ENCODE measurements around the gene PLD4.
"Not testable (repeated sequence)": the region's sequence is repeated elsewhere in the genome, so short reads cannot be mapped to it uniquely, and the experiment has no call there.

PLD4 gene

DNA sequence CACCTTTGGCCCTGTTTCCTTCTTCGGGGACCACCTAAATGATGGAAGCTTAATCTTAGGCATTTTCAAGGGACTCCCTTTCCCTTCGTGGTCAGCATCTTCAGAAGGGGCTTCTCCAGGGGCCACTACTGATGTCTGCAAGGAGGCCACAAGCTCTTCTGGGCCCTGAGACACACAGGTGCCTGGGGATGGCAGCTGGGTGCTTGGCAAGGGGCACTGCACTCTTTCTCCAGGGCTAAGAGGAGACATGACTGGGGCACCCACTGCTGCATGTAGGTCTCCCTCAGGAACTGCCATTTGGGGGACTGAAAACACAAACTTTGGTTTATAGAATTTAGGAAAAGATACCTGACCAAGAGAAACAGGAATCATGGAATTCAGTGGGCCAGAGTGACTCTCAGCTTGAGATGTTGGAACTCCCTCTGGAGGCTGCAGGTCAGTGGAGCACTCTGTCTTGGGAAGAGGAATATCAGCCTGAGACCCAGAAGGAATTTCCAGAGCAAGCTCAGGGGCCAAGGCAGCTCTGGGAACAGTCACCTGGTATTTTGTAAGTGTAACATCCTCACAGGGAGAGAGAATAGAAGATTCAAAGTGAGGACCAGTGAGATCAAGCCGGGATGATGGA, 16.0 kb downstream of the PLD4 start:
- DNase-seq (ENCODE audit: low read depth in 2 of 2), result no peak

DNA sequence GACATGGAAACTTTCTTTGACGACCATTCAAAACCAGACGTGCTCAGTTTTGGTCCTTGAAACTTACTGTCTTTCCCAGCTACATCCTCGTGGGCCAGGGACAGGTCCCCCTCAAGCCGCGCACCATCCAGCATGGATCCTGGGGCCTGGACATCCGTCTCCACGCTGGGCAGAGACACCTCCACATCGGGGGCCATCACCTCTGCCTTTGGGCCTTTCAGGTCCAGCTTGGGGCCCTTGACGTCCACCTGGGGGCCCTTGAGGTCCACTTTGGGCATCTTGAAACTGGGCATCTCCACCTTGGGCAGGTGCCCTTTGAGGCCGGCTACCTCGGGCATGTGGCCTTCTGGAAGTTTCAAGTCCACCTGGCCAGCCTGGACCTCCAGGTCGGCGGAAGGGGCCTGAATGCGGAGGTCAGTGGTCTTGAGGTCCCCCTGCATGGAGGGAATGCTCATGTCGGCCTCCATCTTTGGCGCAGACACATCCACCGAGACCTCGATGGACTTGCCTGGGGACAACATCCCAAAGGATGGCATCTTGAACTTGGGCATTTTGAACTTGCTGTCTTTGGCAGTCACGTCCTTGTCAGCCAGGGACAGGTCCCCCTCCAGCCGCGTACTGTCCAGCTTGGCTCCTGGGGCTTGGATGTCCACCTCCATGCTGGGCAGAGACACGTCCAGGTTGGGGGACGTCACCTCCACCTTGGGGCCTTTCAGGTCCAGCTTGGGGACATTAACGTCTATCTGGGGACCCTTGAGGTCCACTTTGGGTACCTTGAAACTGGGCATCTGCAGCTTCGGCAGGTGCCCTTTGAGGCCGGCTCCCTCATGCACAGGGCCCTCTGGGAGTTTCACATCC, 17.1 kb downstream of the PLD4 start:
- DNase-seq (ENCODE audit: low read depth in 2 of 2), result no peak

DNA sequence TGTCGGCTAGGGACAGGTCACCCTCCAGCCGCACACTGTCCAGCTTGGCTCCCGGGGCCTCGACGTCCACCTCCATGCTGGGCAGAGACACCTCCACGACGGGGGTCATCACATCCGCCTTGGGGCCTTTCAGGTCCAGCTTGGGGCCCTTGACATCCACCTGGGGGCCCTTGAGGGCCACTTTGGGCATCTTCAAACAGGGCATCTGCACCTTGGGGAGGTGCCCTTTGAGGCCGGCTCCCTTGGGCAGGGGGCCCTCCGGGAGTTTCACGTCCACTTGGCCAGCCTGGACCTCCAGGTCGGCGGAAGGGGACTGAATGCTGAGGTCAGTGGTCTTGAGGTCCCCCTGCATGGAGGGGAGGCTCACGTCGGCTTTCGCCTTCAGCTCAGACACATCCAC, 17.9 kb downstream of the PLD4 start:
- DNase-seq (ENCODE audit: low read depth in 2 of 2), result no peak

DNA sequence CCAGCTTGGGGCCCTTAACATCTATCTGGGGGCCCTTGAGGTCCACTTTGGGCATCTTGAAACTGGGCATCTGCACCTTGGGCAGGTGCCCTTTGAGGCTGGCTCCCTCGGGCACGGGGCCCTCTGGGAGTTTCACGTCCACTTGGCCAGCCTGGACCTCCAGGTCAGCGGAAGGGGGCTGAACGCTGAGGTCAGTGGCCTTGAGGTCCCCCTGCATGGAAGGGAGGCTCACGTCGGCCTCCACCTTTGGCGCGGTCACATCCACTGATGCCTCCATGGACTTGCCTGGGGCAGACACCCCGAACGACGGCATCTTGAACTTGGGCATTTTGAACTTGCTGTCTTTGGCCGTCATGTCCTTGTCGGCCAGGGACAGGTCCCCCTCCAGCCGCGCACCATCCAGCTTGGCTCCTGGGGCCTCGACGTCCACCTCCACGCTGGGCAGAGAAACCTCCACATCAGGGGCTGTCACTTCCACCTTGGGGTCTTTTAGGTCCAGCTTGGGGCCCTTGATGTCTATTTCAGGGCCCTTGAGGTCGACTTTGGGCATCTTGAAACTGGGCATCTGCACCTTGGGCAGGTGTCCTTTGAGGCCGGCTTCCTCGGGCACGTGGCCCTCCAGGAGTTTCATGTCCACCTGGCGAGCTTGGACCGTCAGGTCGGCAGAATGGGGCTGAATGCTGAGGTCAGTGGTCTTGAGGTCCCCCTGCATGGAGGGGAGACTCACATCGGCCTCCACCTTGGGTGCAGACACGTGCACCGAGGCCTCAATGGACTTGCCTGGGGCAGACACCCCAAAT, 18.7 kb downstream of the PLD4 start:
- not testable (repeated sequence) for DNase-seq (ENCODE audit: low read depth in 2 of 2)

DNA sequence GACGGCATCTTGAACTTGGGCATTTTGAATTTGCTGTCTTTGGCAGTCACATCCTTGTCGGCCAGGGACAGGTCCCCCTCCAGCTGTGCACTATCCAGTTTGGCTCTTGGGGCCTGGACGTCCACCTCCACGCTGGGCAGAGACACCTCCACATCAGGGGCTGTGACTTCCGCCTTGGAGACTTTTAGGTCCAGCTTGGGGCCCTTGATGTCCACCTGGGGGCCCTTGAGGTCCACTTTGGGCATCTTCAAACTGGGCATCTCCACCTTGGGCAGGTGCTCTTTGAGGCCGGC, 19.3 kb downstream of the PLD4 start:
- DNase-seq (ENCODE audit: low read depth in 2 of 2), result not testable (repeated sequence)

DNA sequence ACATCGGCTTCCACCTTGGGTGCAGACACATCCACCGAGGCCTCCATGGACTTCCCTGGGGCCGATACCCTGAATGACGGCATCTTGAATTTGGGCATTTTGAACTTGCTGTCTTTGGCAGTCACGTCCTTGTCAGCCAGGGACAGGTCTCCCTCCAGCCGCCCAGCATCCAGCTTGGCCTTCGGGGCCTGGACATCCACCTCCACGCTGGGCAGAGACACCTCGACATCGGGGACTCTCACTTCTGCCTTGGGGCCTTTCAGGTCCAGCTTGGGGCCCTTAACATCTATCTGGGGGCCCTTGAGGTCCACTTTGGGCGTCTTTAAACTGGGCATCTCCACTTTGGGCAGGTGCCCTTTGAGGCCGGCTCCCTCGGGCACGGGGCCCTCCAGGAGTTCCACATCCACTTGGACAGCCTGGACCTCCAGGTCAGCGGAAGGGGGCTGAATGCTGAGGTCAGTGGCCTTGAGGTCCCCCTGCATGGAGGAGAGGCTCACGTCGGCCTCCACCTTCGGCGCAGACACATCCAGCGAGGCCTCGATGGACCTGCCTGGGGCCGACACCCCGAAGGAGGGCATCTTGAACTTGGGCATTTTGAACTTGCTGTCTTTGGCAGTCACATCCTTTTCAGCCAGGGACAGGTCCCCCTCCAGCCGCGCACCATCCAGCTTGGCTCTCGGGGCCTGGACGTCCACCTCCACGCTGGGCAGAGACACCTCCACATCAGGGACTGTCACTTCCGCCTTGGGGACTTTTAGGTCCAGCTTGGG, 19.9 kb downstream of the PLD4 start:
- not testable (repeated sequence) for DNase-seq (ENCODE audit: low read depth in 2 of 2)

DNA sequence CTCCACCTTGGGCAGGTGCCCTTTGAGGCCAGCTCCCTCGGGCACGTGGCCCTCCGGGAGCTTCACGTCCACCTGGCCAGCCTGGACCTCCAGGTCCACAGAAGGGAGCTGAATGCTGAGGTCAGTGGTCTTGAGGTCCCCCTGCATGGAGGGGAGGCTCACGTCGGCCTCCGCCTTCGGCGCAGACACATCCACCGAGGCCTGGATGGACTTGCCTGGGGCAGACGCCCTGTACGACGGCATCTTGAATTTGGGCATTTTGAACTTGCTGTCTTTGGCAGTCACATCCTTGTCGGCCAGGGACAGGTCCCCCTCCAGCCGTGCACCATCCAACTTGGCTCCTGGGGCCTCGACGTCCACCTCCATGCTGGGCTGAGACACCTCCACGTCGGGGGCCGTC, 20.6 kb downstream of the PLD4 start:
- not testable (repeated sequence) for DNase-seq (ENCODE audit: low read depth in 2 of 2)

DNA sequence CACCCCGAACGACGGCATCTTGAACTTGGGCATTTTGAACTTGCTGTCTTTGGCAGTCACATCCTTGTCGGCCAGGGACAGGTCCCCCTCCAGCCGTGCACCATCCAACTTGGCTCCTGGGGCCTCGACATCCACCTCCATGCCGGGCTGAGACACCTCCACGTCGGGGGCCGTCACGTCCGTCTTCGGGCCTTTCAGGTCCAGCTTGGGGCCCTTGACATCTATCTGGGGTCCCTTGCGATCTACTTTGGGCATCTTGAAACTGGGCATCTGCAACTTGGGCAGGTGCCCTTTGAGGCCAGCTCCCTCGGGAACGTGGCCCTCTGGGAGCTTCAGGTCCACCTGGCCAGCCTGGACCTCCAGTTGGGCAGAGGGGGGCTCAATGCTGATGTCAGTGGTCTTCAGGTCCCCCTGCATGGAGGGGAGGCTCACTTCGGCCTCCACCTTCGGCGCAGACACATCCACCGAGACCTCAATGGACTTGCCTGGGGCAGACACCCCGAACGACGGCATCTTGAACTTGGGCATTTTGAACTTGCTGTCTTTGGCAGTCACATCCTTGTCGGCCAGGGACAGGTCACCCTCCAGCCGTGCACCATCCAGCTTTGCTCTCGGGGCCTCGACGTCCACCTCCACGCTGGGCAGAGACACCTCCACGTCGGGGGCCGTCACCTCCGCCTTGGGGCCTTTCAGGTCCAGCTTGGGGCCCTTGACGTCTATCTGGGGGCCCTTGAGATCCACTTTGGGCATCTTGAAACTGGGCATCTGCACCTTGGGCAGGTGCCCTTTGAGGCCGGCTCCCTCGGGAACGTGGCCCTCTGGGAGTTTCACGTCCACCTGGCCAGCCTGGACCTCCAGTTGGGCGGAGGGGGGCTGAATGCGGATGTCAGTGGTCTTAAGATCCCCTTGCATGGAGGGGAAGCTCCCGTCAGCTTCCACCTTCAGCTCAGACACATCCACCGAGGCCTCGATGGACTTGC, 21.6 kb downstream of the PLD4 start:
- DNase-seq (ENCODE audit: low read depth in 2 of 2), result not testable (repeated sequence)

DNA sequence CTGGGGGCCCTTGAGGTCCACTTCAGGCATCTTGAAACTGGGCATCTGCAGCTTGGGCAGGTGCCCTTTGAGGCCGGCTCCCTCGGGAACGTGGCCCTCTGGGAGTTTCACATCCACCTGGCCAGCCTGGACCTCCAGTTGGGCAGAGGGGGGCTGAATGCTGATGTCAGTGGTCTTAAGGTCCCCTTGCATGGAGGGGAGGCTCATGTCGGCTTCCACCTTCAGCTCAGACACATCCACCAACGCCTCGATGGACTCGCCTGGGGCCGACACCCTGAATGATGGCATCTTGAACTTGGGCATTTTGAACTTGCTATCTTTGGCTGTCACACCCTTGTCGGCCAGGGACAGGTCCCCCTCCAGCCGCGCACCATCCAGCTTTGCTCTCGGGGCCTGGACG, 22.5 kb downstream of the PLD4 start:
- DNase-seq (ENCODE audit: low read depth in 2 of 2), result not testable (repeated sequence)

DNA sequence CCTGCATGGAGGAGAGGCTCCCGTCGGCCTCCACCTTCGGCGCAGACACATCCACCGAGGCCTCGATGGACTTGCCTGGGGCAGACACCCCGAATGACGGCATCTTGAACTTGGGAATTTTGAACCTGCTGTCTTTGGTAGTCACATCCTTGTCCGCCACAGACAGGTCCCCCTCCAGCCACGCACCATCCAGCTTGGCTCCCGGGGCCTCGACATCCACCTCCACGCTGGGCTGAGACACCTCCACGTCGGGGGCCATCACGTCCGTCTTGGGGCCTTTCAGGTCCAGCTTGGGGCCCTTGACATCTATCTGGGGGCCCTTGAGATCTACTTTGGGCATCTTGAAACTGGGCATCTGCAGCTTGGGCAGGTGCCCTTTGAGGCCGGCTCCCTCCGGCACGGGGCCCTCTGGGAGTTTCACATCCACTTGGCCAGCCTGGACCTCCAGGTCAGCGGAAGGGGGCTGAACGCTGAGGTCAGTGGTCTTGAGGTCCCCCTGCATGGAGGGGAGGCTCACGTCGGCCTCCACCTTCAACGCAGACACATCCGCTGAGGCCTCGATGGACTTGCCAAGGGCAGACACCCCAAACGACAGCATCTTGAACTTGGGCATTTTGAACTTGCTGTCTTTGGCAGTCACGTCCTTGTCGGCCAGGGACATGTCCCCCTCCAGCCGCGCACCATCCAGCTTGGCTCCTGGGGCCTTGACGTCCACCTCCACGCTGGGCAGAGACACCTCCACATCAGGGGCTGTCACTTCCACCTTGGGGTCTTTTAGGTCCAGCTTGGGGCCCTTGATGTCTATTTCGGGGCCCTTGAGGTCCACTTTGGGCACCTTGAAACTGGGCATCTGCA, 23.4 kb downstream of the PLD4 start:
- DNase-seq (ENCODE audit: low read depth in 2 of 2), result not testable (repeated sequence)

DNA sequence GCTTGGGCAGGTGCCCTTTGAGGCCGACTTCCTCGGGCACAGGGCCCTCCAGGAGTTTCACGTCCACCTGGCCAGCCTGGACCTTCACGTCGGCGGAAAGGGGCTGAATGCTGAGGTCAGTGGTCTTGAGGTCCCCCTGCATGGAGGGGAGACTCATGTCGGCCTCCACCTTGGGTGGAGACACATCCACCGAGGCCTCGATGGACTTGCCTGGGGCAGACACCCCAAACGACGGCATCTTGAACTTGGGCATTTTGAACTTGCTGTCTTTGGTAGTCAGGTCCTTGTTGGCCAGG, 24.0 kb downstream of the PLD4 start:
- DNase-seq (ENCODE audit: low read depth in 2 of 2), result no peak

DNA sequence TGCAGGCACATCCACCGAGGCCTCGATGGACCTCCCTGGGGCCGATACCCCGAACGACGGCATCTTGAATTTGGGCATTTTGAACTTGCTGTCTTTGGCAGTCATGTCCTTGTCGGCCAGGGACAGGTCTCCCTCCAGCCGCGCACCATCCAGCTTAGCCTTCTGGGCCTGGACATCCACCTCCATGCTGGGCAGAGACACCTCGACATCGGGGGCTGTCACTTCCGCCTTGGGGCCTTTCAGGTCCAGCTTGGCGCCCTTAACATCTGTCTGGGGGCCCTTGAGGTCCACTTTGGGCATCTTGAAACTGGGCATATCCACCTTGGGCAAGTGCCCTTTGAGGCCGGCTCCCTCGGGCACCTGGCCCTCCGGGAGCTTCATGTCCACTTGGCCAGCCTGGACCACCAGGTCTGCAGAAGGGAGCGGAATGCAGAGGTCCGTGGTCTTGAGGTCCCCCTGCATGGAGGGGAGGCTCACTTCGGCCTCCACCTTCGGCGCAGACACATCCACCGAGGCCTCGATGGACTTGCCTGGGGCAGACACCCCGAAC, 24.8 kb downstream of the PLD4 start:
- not testable (repeated sequence) for DNase-seq (ENCODE audit: low read depth in 2 of 2)

DNA sequence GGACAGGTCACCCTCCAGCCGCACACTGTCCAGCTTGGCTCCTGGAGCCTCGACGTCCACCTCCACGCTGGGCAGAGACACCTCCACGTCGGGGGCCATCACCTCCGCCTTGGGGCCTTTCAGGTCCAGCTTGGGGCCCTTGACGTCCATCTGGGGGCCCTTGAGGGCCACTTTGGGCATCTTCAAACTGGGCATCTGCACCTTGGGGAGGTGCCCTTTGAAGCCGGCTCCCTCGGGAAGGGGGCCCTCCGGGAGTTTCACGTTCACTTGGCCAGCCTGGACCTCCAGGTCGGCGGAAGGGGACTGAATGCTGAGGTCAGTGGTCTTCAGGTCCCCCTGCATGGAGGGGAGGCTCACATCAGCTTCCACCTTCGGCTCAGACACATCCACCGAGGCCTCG, 25.3 kb downstream of the PLD4 start:
- DNase-seq (ENCODE audit: low read depth in 2 of 2), result no peak

DNA sequence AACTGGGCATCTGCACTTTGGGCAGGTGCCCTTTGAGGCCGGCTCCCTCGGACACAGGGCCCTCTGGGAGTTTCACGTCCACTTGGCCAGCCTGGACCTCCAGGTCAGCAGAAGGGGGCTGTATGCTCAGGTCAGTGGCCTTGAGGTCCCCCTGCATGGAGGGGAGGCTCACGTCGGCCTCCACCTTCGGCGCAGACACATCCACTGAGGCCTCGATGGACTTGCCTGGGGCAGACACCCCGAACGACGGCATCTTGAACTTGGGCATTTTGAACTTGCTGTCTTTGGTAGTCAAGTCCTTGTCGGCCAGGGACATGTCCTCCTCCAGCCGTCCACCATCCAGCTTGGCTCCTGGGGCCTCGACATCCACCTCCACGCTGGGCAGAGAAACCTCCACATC, 26.0 kb downstream of the PLD4 start:
- not testable (repeated sequence) for DNase-seq (ENCODE audit: low read depth in 2 of 2)

DNA sequence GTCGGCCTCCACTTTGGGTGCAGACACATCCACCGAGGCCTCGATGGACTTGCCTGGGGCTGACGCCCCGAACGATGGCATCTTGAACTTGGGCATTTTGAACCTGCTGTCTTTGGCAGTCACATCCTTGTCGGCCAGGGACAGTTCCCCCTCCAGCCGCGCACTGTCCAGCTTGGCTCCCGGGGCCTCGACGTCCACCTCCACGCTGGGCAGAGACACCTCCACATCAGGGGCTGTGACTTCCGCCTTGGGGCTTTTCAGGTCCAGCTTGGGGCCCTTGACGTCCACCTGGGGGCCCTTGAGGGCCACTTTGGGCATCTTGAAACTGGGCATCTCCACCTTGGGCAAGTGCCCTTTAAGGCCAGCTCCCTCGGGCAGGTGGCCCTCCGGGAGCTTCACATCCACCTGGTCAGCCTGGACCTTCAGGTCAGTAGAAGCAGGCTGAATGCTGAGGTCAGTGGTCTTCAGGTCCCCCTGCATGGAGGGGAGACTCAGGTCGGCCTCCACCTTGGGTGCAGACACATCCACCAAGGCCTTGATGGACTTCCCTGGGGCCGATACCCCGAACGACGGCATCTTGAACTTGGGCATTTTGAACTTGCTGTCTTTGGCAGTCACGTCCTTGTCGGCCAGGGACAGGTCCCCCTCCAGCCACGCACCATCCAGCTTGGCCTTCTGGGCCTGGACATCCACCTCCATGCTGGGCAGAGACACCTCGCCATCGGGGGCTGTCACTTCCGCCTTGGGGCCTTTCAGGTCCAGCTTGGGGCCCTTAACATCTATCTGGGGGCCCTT, 27.4 kb downstream of the PLD4 start:
- not testable (repeated sequence) for DNase-seq (ENCODE audit: low read depth in 2 of 2)

DNA sequence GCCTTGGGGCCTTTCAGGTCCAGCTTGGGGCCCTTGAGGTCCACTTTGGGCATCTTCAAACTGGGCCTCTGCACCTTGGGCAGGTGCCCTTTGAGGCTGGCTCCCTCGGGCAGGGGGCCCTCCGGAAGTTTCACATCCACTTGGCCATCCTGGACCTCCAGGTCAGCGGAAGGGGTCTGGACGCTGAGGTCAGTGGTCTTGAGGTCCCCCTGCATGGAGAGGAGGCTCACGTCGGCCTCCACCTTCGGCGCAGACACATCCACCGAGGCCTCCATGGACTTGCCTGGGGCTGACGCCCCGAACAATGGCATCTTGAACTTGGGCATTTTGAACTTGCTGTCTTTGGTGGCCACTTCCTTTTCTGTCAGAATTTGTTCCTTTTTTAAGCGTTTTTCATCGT, 28.4 kb downstream of the PLD4 start:
- no peak for DNase-seq (ENCODE audit: low read depth in 2 of 2)

DNA sequence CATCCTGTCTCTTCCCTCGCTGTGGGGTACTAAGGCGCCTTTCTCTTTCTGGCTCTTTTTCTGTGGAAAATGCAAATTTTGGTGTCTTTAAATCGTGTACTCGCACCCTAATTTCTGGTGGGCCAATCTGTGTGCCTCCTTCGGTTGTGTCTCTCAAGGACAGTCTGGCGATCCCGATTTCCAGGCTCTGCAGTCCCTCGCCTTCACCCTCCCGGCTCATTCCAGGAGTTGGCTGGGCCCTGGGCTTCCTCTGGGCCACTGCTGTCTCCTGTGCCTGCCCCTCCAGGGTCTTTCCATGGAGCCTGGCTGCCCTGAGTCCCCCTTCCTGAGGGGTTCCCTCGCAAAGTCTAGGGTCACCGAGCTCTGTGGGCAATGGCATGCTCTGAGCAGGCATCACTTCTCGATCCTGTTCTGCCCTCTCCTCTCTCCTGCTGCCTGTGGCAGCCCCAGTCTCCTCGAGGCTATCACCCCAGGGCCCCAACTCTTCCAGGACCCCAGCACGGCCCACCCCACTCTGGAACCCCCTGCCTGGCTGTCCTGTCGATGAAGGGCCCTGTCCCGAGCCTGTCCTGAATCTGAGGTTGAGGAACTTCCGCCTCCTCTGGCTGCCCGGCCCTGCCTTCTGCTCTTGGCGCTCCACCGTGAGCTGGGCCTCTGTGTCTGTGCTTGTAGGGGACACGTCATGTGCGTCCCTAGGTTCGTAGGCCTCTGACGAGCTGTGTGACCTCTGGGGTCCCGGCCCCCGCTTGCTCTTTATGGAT, 29.4 kb downstream of the PLD4 start:
- DNase-seq (ENCODE audit: low read depth in 2 of 2), result no peak

DNA sequence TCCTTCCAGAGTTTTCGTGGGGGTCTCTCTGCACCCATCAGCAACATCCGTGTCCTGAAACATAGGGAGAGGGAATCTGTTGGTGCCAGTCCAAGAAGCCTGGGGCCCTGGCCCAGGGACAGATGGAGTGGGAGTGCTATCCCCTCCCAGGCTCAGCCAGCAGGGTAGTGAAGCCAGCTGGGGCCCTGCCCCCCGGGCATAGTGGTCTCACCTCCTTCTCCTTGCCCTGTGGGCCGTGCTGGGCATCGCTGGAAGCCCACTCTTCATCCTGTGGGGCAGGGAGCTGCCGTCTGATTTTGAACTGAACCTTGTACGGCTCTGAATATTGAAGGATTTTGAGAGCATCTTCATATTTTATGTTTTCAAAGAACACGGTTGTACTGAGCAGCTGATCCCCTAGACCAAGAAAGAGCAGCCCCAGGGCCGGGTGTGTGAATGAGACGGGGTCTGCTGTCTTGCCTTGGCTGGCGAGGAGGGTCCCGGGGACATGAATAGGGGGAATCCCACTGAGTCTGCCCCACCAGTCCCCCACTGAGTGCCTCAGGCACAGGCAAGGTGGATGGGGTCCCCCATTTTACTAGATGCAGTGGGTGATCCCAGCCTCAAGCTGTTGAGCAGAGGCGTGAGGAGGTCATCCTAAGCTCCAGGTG, 30.2 kb downstream of the PLD4 start:
- no peak for DNase-seq (ENCODE audit: low read depth in 2 of 2)

Measured in stimulated activated CD8-positive, alpha-beta memory T cell treated with anti-CD3 and anti-CD28 coated beads, Interleukin-15, amount 100 ng/mL, for 48 hours (primary cell).